Heart left ventricle (tissue), 16 donors: Measurements from ENCODE around the gene WDR62. TPM values are rescaled to one million over a fixed set of nuclear protein-coding genes. Genes with fewer than 3 reads are reported as not detected.
A peak's percentile ranks its signal among the peaks of the same experiment; 100 is the strongest.

ENCODE experiments used
- ATAC-seq, 4 donors: fragments of 200-7000 bp; cut with Tn5 transposase; one replicate each; pipeline ENCODE4 v1.9.1; 2020 to 2022; ENCODE audit warnings: moderate library complexity in 4 of 4, mild to moderate bottlenecking in 3 of 4, moderate number of reproducible peaks in 1 of 4
- DNase-seq, 5 donors: peaks; one replicate each; pipeline ENCODE4 v3.0.0-alpha.2; 2020
- H3K27ac ChIP-seq, 12 donors: fragments of 200-600 bp; sonication (generic) in 4 of 12; one replicate each; pipeline versions ENCODE4 v1.5.0 to v1.8.0; 2016 to 2022; ENCODE audit warnings: mild to moderate bottlenecking in 2 of 12
- H3K27me3 ChIP-seq, 9 donors: fragments of 200-600 bp; sonication (generic) in 2 of 9; one replicate each; pipeline versions ENCODE4 v1.5.1 to v1.8.0; 2016 to 2022; ENCODE audit warnings: mild to moderate bottlenecking in 3 of 9
- H3K36me3 ChIP-seq, 9 donors: fragments of 200-600 bp; sonication (generic) in 2 of 9; one replicate each; pipeline versions ENCODE4 v1.5.0 to v1.8.0; 2018 to 2022; ENCODE audit warnings: mild to moderate bottlenecking in 2 of 9
- H3K4me1 ChIP-seq, 12 donors: fragments of 200-600 bp; sonication (generic) in 4 of 12; one replicate each; pipeline versions ENCODE4 v1.5.0 to v1.8.0; 2016 to 2022; ENCODE audit warnings: mild to moderate bottlenecking in 3 of 12
- H3K4me3 ChIP-seq, 12 donors: fragments of 200-600 bp; sonication (generic) in 4 of 12; one replicate each; pipeline versions ENCODE4 v1.5.0 to v1.8.0; 2017 to 2022; ENCODE audit warnings: mild to moderate bottlenecking in 9 of 12, moderate library complexity in 4 of 12
- H3K9me3 ChIP-seq, 12 donors: fragments of 200-600 bp; sonication (generic) in 4 of 12; one replicate each; pipeline versions ENCODE4 v1.5.0 to v1.8.0; 2016 to 2022; ENCODE audit warnings: mild to moderate bottlenecking in 1 of 12
- POLR2A ChIP-seq, 2 donors: fragments of 450-650 bp; IDR thresholded peaks; one replicate each; pipeline ENCODE4 v1.6.1; 2017; ENCODE audit warnings: antibody characterized with exemption in 2 of 2, mild to moderate bottlenecking in 2 of 2, moderate library complexity in 2 of 2
- WGBS, 4 donors: extraction: QIAGEN DNeasy Blood & Tissue Kit in 2 of 4; methylation state at CpG; one replicate each; pipeline versions ENCODE4 v1.1.5 to v1.1.7; 2013 to 2018; 5-methylcytosine and 5-hydroxymethylcytosine counted together
- intact Hi-C, 10 donors: fragments of 100-400 bp; cut with DNase I; formaldehyde crosslinking; loops; one replicate each; pipeline versions ENCODE4 v1.11.1 to v1.14.2; 2022
- polyA plus RNA-seq, 2 donors: library from polyadenylated mRNA; stranded (reverse); fragments of 200-250 nt; gene quantifications; one replicate each; pipeline ENCODE4 v1.2.3, GENCODE V29; 2013
- total RNA-seq, 9 donors: library from RNA; depleted of rRNA in 2 of 9; stranded (reverse); fragments of >200 nt in 2 of 9; fragmentation: NEBNext Ultra II Directional in 3 of 9; extraction: Animal tissue kit (Norgen Biotek cat#: 25700) in 3 of 9; gene quantifications; one replicate each; pipeline versions ENCODE4 v1.1.0 to v1.2.4, GENCODE V29; 2016 to 2023
- TF ChIP-seq, protein P1 (sequence below), 12 donors: fragments of 200-600 bp; sonication (generic) in 4 of 12; IDR thresholded peaks; one replicate each; pipeline versions ENCODE4 v1.5.0 to v1.8.0; 2018 to 2022; ENCODE audit warnings: antibody characterized with exemption in 12 of 12, mild to moderate bottlenecking in 5 of 12
- donor health status: ischemic (EF 13 %, LVEDD 7.1; RV severe dilation, severe dysfunction).
- donor health status: healthy with polysubstance abuse.
- donor health status: DM: no; HTN: yes; CAD: no.
- donor health status: DM: no; HTN: no; CAD: no.
- donor health status: ischemic (EF 25% LVEDD 6.9; RV normal size, moderate dysfunction).
- donor health status: ischemic (EF 25% LVEDD 5.7; RV mildly dilated, moderate dysfunction).
- donor health status: healthy.
- donor health status: DM: yes; HTN: yes; CAD: no.
- donor health status: ischemic (EF 35%, LVEDD 5.7; RV mildly dilated, moderate dysfunction).
- donor health status: nonischemic (EF 11% LVEDD 7.7; RV severe dilation, severe dysfunction).
- donor health status: DM: yes; HTN: yes; CAD: no.
- donor health status: PGD.
- donor health status: ischemic (EF 29% LVEDD 5.4; RV normal size, mild dysfunction).
- donor health status: nonischemic (EF 23%, LVEDD 6.1; RV moderate dilation, normal function).

The WDR62 gene
- total and polyA plus RNA-seq, 11 donors = 1.4 to 24.3 (median 7.7) TPM

DNA sequence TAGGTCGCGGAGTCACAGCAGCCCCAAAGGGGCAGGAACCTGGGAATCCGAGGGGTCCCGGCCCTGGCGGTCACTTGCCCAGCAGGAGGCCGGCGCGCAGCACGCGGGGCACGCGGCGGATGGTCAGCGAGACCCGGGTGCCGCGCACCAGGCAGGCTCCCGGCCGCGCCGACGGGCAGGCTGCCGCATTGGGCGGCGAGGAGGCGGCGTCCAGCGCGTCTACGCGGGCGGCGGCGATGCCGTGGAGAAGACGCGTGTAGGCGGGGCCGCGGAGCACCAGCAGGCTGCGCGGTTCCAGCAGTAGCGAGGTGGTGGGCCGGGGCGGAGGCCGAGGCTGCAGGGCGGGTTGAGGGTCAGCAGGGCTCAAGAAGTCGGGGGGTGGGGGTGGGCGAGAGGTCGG lies 45.5 kb upstream of the WDR62 start:
- H3K36me3 ChIP-seq = peaks cover 0 to 3% (median 0%) of the 10 kb centered on the region in 9 donors
- intact Hi-C loops = no loop called here
- H3K4me1 ChIP-seq = peaks cover 0 to 24% (median 11%) of the 10 kb centered on the region in 12 donors
- peak overlapping the region in 5 of 12 donors; percentile 33 to 76 (median 39) for H3K27ac ChIP-seq
- H3K9me3 ChIP-seq = no peaks in the 10 kb centered on the region
- H3K27me3 ChIP-seq = no peaks in the 10 kb centered on the region
- WGBS, 4 donors = 1 to 4% (median 2%) methylated on average over 18 to 50 of the region's 50 CpGs
- H3K4me3 ChIP-seq = peak overlapping the region in 10 of 12 donors; percentile 25 to 59 (median 50)
- ATAC-seq (peak in 3 of 4 donors; percentile 23 to 66 (median 48)), DNase-seq (peak; percentile 69 to 80 (median 75))
- TF ChIP-seq, protein P1, sequence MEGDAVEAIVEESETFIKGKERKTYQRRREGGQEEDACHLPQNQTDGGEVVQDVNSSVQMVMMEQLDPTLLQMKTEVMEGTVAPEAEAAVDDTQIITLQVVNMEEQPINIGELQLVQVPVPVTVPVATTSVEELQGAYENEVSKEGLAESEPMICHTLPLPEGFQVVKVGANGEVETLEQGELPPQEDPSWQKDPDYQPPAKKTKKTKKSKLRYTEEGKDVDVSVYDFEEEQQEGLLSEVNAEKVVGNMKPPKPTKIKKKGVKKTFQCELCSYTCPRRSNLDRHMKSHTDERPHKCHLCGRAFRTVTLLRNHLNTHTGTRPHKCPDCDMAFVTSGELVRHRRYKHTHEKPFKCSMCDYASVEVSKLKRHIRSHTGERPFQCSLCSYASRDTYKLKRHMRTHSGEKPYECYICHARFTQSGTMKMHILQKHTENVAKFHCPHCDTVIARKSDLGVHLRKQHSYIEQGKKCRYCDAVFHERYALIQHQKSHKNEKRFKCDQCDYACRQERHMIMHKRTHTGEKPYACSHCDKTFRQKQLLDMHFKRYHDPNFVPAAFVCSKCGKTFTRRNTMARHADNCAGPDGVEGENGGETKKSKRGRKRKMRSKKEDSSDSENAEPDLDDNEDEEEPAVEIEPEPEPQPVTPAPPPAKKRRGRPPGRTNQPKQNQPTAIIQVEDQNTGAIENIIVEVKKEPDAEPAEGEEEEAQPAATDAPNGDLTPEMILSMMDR (IDR thresholded peaks at IDR 0.05) = no peak
- peak in 1 of 2 donors; percentile 17 for TF ChIP-seq POLR2A (IDR thresholded peaks at IDR 0.05)

GRCh38 chr19:36009633-36010379 lies 44.9 kb upstream of the WDR62 start:
- Histone ChIP-seq H3K4me3 (peak overlapping the region in 10 of 12 donors; percentile 25 to 59 (median 50)), H3K36me3 (peaks cover 0 to 3% (median 0%) of the 10 kb centered on the region in 9 donors), H3K4me1 (peaks cover 0 to 29% (median 16%) of the 10 kb centered on the region in 12 donors), H3K27me3 (no peaks in the 10 kb centered on the region), H3K27ac (peak overlapping the region in 4 of 12 donors; percentile 33 to 76 (median 40)), H3K9me3 (no peaks in the 10 kb centered on the region)
- intact Hi-C loops = loop anchor here in 2 of 10 donors (5.0 kb wide), 1 partner anchor 42 kb away; the partner anchor contains the start of genes THAP8 (in 2 of the 2) and WDR62 (in 2 of the 2)
- ATAC-seq (no peak), DNase-seq (no peak)
- WGBS, 4 donors = 54 to 61% (median 58%) methylated on average over 15 of the region's 15 CpGs
- no peak for TF ChIP-seq POLR2A (IDR thresholded peaks at IDR 0.05)
- TF ChIP-seq, protein P1 (IDR thresholded peaks at IDR 0.05) = no peak

GRCh38 chr19:36010402-36010801 lies 44.3 kb upstream of the WDR62 start:
- no peak for DNase-seq
- intact Hi-C loops = loop anchor here in 2 of 10 donors (5.0 kb wide), 1 partner anchor 42 kb away; the partner anchor contains the start of genes THAP8 (in 2 of the 2) and WDR62 (in 2 of the 2)
- H3K36me3 ChIP-seq = no peaks in the 10 kb centered on the region

More at GRCh38 chr19:36010402-36010801, 44.3 kb upstream of the WDR62 start:
- ATAC-seq = no peak
- TF ChIP-seq POLR2A (IDR thresholded peaks at IDR 0.05) = no peak
- TF ChIP-seq, protein P1 (IDR thresholded peaks at IDR 0.05) = no peak
- no peak overlapping the region for H3K27ac ChIP-seq
- WGBS, 4 donors = 94 to 100% (median 95%) methylated on average over 1 to 11 of the region's 11 CpGs
- no peaks in the 10 kb centered on the region for H3K9me3 ChIP-seq
- peaks cover 0 to 30% (median 16%) of the 10 kb centered on the region in 12 donors for H3K4me1 ChIP-seq
- no peak overlapping the region for H3K4me3 ChIP-seq
- no peaks in the 10 kb centered on the region for H3K27me3 ChIP-seq
